ENCODE data around the gene FAM78B. TPM values are rescaled to one million over a fixed set of nuclear protein-coding genes. Genes with fewer than 3 reads are reported as not detected.

Gene FAM78B
- total RNA-seq, 2 donors from 2014 or later: 3.7 to 11.0 TPM

DNA sequence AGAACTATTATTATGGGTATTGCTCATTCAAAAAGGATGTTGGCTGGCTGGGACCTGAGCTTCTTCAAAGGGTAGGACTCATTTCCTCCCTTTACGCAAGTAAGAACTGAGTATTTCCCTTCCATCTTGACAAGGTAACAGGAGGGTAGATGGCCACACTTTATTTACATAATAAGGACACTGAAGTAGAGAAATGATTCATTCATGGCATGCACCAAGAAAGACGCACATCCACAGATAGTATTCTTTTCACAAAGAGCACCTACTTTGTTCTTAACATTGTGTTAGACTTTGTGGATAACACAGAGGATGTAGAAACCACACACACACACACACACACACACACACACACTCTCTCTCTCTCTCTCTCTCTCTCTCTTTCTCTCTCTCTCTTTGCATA lies 82.9 kb downstream of the FAM78B start:
- DNase-seq (ENCODE audit: low spot score): no peak
- Histone ChIP-seq H3K4me3 (no peak overlapping the region), H3K27ac (no peak overlapping the region), H3K27me3 (replicated peaks; ENCODE audit: insufficient read depth) (no peaks in the 10 kb centered on the region), H3K36me3 (no peaks in the 10 kb centered on the region), H3K4me1 (replicated peaks) (no peaks in the 10 kb centered on the region), H3K9me3 (no peaks in the 10 kb centered on the region)
- TF ChIP-seq, protein P1, sequence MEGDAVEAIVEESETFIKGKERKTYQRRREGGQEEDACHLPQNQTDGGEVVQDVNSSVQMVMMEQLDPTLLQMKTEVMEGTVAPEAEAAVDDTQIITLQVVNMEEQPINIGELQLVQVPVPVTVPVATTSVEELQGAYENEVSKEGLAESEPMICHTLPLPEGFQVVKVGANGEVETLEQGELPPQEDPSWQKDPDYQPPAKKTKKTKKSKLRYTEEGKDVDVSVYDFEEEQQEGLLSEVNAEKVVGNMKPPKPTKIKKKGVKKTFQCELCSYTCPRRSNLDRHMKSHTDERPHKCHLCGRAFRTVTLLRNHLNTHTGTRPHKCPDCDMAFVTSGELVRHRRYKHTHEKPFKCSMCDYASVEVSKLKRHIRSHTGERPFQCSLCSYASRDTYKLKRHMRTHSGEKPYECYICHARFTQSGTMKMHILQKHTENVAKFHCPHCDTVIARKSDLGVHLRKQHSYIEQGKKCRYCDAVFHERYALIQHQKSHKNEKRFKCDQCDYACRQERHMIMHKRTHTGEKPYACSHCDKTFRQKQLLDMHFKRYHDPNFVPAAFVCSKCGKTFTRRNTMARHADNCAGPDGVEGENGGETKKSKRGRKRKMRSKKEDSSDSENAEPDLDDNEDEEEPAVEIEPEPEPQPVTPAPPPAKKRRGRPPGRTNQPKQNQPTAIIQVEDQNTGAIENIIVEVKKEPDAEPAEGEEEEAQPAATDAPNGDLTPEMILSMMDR (IDR thresholded peaks at IDR 0.05): no peak
- no peak for TF ChIP-seq POLR2A (IDR thresholded peaks at IDR 0.05)
- no peak for TF ChIP-seq POLR2AphosphoS5 (IDR thresholded peaks at IDR 0.05)
- 37% methylated on average over 2 of the region's 2 CpGs for WGBS
- intact Hi-C loops (cut with DNase I): no loop called here

DNA sequence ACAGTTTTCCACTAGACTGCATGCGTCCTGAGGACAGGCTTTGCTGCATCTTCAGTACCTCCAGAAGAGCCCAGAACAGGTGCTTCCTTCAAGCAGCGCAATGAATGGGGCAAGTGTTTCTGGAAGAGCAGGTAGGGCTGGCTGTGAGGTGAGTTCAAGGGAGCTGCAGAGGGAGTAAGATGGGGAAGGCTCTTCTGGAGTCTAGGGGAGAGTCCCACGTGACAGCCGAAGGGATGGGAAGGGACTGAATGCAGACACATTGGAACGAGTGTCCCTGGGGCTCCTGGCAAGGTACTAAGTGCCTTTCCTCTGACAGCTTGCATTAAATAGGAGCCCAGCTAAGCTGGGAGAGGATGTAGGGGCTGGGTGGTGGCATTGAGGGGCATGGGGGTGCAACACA lies 84.2 kb downstream of the FAM78B start:
- TF ChIP-seq POLR2A (IDR thresholded peaks at IDR 0.05) (no peak), POLR2AphosphoS5 (IDR thresholded peaks at IDR 0.05) (no peak)
- TF ChIP-seq, protein P1 (IDR thresholded peaks at IDR 0.05): no peak
- Histone ChIP-seq H3K4me3 (no peak overlapping the region), H3K36me3 (no peaks in the 10 kb centered on the region), H3K27me3 (replicated peaks; ENCODE audit: insufficient read depth) (no peaks in the 10 kb centered on the region), H3K9me3 (no peaks in the 10 kb centered on the region), H3K4me1 (replicated peaks) (no peaks in the 10 kb centered on the region), H3K27ac (no peak overlapping the region)
- 92% methylated on average over 5 of the region's 5 CpGs for WGBS
- intact Hi-C loops (cut with DNase I): no loop called here
- DNase-seq (ENCODE audit: low spot score): no peak

DNA sequence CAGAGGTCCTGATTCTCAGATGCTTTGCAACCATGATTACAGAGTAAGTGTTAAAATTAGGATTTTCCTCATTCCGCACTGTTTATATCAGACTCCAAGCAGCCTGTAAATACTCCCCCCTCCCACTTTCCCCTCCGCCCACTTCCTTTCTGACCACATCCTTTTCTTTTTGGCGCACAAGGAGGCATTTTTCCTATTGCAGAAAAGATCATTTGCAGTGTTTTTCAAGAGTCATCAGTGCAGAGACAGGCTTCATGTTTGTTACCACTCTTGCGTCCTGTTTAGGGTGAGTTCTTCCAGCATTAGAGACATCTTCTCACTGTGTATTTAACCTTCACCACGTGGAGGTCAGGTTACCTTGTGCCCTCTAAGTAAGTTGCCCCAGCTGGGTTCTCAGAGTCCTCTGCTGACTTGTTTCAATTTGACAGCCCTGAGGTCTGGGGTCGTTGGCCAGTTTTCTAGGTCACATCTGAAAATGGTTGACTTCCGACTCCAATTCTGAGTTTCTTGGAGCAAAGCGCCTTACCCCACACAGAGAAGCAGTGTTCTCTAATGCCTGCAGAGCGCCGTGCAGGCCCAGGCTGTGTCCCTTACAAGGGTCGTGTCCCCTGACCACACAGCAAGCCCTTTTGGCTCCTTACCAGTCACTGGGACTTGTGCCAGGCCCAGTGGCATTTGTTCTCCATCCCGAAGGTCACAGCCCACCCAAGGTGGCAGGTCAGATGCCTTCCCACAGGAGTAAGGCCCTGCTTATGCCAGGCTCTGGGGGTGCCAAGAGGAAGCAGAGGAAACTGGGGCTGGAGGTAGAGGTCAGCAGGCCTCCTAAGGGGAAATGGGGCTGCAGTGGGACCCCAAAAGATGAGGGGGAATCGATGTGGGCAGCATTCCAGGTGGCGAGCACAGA lies 85.6 kb downstream of the FAM78B start:
- TF ChIP-seq POLR2A (IDR thresholded peaks at IDR 0.05): no peak
- TF ChIP-seq POLR2AphosphoS5 (IDR thresholded peaks at IDR 0.05): no peak
- TF ChIP-seq, protein P1 (IDR thresholded peaks at IDR 0.05): no peak
- no peak overlapping the region for H3K4me3 ChIP-seq
- no peaks in the 10 kb centered on the region for H3K27me3 ChIP-seq (replicated peaks; ENCODE audit: insufficient read depth)
- H3K36me3 ChIP-seq: no peaks in the 10 kb centered on the region
- intact Hi-C loops (cut with DNase I): no loop called here
- no peaks in the 10 kb centered on the region for H3K9me3 ChIP-seq
- 58% methylated on average over 14 of the region's 14 CpGs for WGBS
- no peaks in the 10 kb centered on the region for H3K4me1 ChIP-seq (replicated peaks)
- DNase-seq (ENCODE audit: low spot score): no peak
- H3K27ac ChIP-seq: no peak overlapping the region

DNA sequence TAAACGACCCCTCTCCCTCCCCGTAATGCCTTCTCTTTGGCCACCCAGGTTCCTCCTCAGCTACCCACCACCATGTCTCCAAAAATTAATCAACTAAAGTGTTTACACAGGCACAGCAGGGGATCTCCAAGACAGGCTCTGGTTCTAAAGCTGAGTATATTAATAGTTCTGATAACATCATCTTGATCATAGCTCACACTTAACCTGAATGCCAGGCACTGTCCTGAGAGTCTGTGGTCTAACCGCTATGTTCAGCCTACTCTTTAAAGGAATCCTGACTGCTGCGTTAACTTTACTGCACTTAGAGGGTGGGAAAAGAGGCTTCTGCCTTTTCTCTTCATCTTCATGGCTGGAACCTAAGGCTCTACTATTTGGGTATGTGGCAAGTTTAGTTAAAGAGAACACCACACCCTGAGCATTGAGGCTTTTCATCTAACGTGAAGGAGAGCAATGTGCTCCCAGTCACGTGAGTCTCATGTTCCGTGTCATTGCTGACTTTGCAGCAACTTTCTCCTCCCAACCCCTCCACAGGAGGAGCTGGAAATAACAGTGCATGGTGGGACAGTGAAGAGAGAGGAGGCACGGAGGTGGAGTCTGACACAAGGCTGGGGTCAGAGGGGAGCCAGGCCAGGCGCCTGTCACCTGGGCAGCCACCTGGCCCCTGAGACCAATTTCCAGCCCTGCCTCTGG lies 86.4 kb downstream of the FAM78B start:
- Histone ChIP-seq H3K4me3 (no peak overlapping the region), H3K36me3 (no peaks in the 10 kb centered on the region), H3K27ac (no peak overlapping the region), H3K4me1 (replicated peaks) (no peaks in the 10 kb centered on the region), H3K27me3 (replicated peaks; ENCODE audit: insufficient read depth) (no peaks in the 10 kb centered on the region), H3K9me3 (no peaks in the 10 kb centered on the region)
- DNase-seq (ENCODE audit: low spot score): no peak
- 44% methylated on average over 9 of the region's 9 CpGs for WGBS
- intact Hi-C loops (cut with DNase I): no loop called here
- TF ChIP-seq POLR2A (IDR thresholded peaks at IDR 0.05) (no peak), POLR2AphosphoS5 (IDR thresholded peaks at IDR 0.05) (no peak)
- TF ChIP-seq, protein P1 (IDR thresholded peaks at IDR 0.05): no peak
